Dendritic cell treated with granulocyte-macrophage colony-stimulating factor and Interleukin-4, amounts not matched to agents 40 ng/mL and 50 ng/mL, for 4 days (primary cell): ENCODE results near the gene LMBR1.

Source experiments
- H3K27ac Mint-ChIP-seq: one replicate; pipeline ENCODE4 v1.8.0; 2022; ENCODE audit warnings: mild to moderate bottlenecking, mixed read lengths
- H3K27me3 Mint-ChIP-seq: one replicate; pipeline ENCODE4 v1.8.0; 2022; ENCODE audit warnings: mild to moderate bottlenecking, mixed read lengths
- H3K36me3 Mint-ChIP-seq: one replicate; pipeline ENCODE4 v1.8.0; 2022; ENCODE audit warnings: low read depth, mixed read lengths
- H3K4me1 Mint-ChIP-seq: one replicate; pipeline ENCODE4 v1.8.0; 2022; ENCODE audit warnings: low read depth, mixed read lengths
- H3K4me3 Mint-ChIP-seq: one replicate; pipeline ENCODE4 v1.8.0; 2022; ENCODE audit warnings: mild to moderate bottlenecking, moderate library complexity, mixed read lengths
- H3K9me3 Mint-ChIP-seq: one replicate; pipeline ENCODE4 v1.8.0; 2022; ENCODE audit warnings: mixed read lengths
- intact Hi-C: fragments of 100-400 bp; cut with micrococcal nuclease; formaldehyde crosslinking; loops from one replicate; pipeline ENCODE4 v1.15.0; 2022

The LMBR1 gene

DNA sequence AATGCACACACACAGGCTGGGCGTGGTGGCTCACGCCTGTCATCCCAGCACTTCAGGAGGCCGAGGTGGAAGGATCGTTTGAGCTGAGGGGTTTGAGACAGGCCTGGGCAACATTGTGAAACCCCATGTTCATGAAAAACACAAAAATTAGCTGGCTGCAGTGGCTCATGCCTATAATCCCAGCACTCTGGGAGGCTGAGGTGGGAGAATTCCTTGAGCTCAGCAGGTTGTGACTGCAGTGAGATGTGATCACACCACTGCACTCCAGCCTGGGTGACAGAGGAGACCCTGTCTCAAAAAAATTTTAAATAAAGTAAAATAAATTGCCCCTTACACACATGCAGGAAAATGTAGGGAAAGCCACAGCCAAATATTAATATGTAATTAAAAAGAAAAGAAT lies 208.3 kb downstream of the LMBR1 start:
- H3K9me3 Mint-ChIP-seq = no peaks in the 10 kb centered on the region
- no peak overlapping the region for H3K27ac Mint-ChIP-seq
- no peak overlapping the region for H3K4me3 Mint-ChIP-seq
- no peaks in the 10 kb centered on the region for H3K4me1 Mint-ChIP-seq
- H3K27me3 Mint-ChIP-seq = no peaks in the 10 kb centered on the region
- intact Hi-C loops = no loop called here
- H3K36me3 Mint-ChIP-seq = peaks cover 35% of the 10 kb centered on the region

GRCh38 chr7:156684251-156684650 lies 208.7 kb downstream of the LMBR1 start:
- no peaks in the 10 kb centered on the region for H3K9me3 Mint-ChIP-seq
- intact Hi-C loops = no loop called here

GRCh38 chr7:156682928-156683327 lies 210.1 kb downstream of the LMBR1 start:
- peaks cover 53% of the 10 kb centered on the region for H3K36me3 Mint-ChIP-seq
- no peaks in the 10 kb centered on the region for H3K27me3 Mint-ChIP-seq
- no peak overlapping the region for H3K4me3 Mint-ChIP-seq
- H3K9me3 Mint-ChIP-seq = no peaks in the 10 kb centered on the region
- intact Hi-C loops = no loop called here
- no peaks in the 10 kb centered on the region for H3K4me1 Mint-ChIP-seq
- H3K27ac Mint-ChIP-seq = no peak overlapping the region

More at GRCh38 chr7:156684251-156684650, 208.7 kb downstream of the LMBR1 start:
- Mint-ChIP-seq H3K4me1 (no peaks in the 10 kb centered on the region), H3K27ac (no peak overlapping the region), H3K4me3 (no peak overlapping the region), H3K36me3 (peaks cover 40% of the 10 kb centered on the region), H3K27me3 (no peaks in the 10 kb centered on the region)

GRCh38 chr7:156680281-156680680 lies 212.7 kb downstream of the LMBR1 start:
- Mint-ChIP-seq H3K4me1 (no peaks in the 10 kb centered on the region), H3K36me3 (peaks cover 77% of the 10 kb centered on the region), H3K9me3 (no peaks in the 10 kb centered on the region), H3K27ac (no peak overlapping the region), H3K4me3 (no peak overlapping the region), H3K27me3 (no peaks in the 10 kb centered on the region)
- intact Hi-C loops = no loop called here

DNA sequence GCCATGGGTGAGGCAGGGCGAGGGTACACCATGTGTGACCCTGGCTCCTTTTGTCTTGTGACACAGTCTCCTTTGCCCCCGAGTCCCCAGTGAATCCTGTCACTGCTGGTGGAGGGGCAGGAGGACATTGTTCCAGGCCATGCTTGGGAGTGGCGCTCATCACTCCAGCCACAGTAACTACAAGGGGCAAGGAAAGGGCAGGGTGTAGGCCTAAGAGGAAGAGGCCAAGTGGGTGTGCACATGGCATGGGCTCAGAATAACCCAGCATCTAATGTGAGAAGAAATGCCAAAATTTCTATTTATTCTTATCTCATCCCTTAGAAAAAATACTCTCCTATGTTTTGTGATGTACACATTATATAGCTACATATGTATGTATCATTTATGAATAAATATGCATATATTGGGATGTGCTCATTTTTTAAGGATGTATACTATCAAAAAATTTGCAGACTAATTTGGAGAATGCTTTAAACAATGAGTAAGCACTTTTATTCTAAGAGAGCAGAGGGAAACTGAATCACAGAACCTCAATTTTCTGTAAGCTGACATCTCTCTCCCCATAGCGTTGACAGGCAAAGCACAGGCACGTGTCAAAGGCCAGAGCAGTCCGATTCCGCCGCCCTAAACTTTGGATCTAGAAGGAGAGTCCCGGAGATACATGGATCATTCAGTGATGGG lies 215.5 kb downstream of the LMBR1 start:
- Mint-ChIP-seq H3K27me3 (no peaks in the 10 kb centered on the region), H3K4me1 (no peaks in the 10 kb centered on the region), H3K9me3 (no peaks in the 10 kb centered on the region), H3K36me3 (peaks cover 82% of the 10 kb centered on the region), H3K4me3 (no peak overlapping the region), H3K27ac (no peak overlapping the region)
- intact Hi-C loops = no loop called here

DNA sequence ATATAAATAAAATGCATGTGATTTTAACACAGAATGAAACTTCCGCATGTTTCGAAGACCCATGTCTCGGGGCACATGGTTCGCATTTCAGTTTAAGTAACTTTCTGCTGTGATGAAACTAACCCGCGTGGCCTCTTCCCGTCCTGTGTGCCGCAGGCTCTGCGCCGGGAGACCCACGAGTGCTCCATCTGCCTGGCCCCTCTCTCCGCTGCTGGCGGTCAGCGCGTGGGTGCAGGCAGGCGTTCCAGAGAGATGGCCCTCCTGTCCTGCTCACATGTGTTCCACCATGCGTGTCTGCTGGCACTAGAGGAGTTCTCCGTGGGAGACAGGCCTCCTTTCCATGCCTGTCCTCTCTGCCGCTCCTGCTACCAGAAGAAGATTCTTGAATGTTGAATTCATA lies 216.7 kb downstream of the LMBR1 start:
- intact Hi-C loops = no loop called here
- Mint-ChIP-seq H3K9me3 (no peaks in the 10 kb centered on the region), H3K36me3 (peaks cover 76% of the 10 kb centered on the region), H3K4me1 (no peaks in the 10 kb centered on the region), H3K4me3 (no peak overlapping the region), H3K27me3 (no peaks in the 10 kb centered on the region), H3K27ac (no peak overlapping the region)

GRCh38 chr7:156675721-156676120 lies 217.3 kb downstream of the LMBR1 start:
- H3K4me3 Mint-ChIP-seq = no peak overlapping the region
- H3K27ac Mint-ChIP-seq = no peak overlapping the region
- peaks cover 81% of the 10 kb centered on the region for H3K36me3 Mint-ChIP-seq
- H3K27me3 Mint-ChIP-seq = no peaks in the 10 kb centered on the region
- no peaks in the 10 kb centered on the region for H3K9me3 Mint-ChIP-seq
- H3K4me1 Mint-ChIP-seq = no peaks in the 10 kb centered on the region
- intact Hi-C loops = no loop called here

- no peak overlapping the region for H3K27ac Mint-ChIP-seq
- no peaks in the 10 kb centered on the region for H3K9me3 Mint-ChIP-seq
- H3K27me3 Mint-ChIP-seq = no peaks in the 10 kb centered on the region
- H3K36me3 Mint-ChIP-seq = peaks cover 76% of the 10 kb centered on the region
- no peaks in the 10 kb centered on the region for H3K4me1 Mint-ChIP-seq
- no peak overlapping the region for H3K4me3 Mint-ChIP-seq
- intact Hi-C loops = no loop called here
Measured at GRCh38 chr7:156673902-156674301, 219.1 kb downstream of the LMBR1 start.

DNA sequence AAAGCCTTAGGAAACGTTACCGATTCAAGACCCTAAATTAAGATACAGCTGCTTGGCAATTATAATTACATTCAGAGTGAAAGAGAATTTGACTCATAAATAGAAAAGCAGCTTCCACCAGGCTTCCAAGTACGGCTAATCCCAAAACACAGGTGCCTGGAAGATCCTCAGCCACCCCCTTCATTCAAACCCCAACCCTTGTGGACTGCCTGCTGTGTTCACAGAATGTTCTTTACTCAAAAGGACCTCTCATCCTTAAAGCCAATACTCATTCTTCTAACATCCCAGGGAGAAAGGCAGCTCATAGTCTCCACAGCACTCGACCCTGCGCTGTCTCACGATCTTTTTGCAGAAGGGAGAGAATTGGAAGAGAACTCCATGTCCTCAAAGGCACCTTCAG lies 219.5 kb downstream of the LMBR1 start:
- Mint-ChIP-seq H3K9me3 (no peaks in the 10 kb centered on the region), H3K27me3 (no peaks in the 10 kb centered on the region), H3K4me1 (no peaks in the 10 kb centered on the region), H3K4me3 (no peak overlapping the region), H3K27ac (no peak overlapping the region), H3K36me3 (peaks cover 76% of the 10 kb centered on the region)
- intact Hi-C loops = no loop called here

DNA sequence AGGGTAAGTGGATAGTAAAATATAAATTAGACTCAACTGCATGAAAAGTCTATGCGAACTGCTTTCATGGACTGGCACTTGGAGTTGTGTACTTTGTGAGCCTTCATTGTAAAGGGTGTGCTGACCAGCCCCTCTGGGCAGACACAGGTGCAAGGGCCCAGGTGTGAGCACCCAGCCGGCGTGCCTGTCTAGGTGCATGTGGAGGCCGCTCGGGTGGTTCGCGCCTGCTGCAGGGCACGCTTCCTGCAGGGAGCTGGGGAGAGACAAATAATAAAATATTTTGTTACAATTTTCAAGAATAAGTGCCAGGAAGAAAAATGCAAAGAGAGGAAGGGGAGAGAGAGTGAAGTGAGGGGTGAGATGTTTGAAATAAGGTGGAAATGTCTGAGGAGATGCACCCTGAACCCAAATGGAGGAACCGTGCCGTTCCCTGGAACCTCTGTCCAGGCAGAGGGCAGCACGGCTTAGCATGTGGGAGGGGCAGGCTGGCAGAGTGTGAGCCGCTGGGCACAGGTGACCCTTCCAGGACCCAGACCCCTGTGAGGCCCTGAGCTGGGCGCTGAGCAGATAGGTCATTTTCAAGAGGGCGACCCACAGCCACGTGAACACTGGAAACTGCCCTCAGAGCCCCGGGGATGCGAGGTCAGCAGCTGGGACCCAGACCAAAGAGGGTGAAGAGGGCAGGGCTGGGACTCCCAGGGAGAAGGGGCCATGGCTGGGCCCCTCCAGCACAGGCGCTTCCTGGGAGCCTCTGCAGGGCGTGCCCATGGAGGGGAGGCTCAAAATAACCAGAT lies 223.8 kb downstream of the LMBR1 start:
- H3K36me3 Mint-ChIP-seq = peaks cover 43% of the 10 kb centered on the region
- no peak overlapping the region for H3K4me3 Mint-ChIP-seq
- intact Hi-C loops = no loop called here
- no peak overlapping the region for H3K27ac Mint-ChIP-seq
- H3K27me3 Mint-ChIP-seq = no peaks in the 10 kb centered on the region
- H3K4me1 Mint-ChIP-seq = no peaks in the 10 kb centered on the region
- H3K9me3 Mint-ChIP-seq = no peaks in the 10 kb centered on the region

DNA sequence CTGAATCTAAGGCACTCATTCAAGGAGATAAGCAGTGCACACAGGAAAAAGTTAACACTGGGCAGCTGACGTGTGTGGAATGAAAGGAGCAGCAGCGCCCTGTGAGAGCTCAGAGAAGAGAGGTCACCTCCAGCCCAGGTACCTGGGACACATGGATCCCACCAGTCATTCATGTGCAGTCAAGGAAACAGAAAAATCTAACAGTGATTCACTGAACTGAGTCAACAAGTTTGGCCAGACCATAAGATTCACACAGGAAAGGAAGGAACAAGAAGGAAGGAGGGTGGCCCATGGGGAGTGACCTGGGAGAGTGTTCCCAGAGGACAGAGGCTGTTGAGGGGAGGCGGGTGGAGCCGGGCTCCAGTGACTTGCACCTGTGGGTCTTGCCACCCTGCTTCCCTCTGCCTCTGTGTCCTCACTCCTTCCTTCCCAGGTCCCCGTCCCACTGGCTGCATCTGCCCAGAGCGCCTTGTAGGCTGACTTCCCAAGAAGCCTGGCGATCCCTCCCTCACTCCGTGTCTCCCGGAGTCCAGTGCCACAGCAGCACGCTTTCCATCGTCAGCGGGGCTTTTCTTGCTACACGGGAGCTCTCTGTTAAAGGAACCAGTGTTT lies 224.7 kb downstream of the LMBR1 start:
- Mint-ChIP-seq H3K9me3 (no peaks in the 10 kb centered on the region), H3K27me3 (no peaks in the 10 kb centered on the region), H3K27ac (no peak overlapping the region), H3K4me1 (no peaks in the 10 kb centered on the region), H3K4me3 (no peak overlapping the region), H3K36me3 (peaks cover 34% of the 10 kb centered on the region)
- intact Hi-C loops = no loop called here

- Mint-ChIP-seq H3K27ac (no peak overlapping the region), H3K4me1 (no peaks in the 10 kb centered on the region), H3K27me3 (no peaks in the 10 kb centered on the region), H3K9me3 (no peaks in the 10 kb centered on the region), H3K36me3 (peaks cover 34% of the 10 kb centered on the region), H3K4me3 (no peak overlapping the region)
- intact Hi-C loops = no loop called here
Measured at GRCh38 chr7:156667110-156667426, 225.9 kb downstream of the LMBR1 start.

DNA sequence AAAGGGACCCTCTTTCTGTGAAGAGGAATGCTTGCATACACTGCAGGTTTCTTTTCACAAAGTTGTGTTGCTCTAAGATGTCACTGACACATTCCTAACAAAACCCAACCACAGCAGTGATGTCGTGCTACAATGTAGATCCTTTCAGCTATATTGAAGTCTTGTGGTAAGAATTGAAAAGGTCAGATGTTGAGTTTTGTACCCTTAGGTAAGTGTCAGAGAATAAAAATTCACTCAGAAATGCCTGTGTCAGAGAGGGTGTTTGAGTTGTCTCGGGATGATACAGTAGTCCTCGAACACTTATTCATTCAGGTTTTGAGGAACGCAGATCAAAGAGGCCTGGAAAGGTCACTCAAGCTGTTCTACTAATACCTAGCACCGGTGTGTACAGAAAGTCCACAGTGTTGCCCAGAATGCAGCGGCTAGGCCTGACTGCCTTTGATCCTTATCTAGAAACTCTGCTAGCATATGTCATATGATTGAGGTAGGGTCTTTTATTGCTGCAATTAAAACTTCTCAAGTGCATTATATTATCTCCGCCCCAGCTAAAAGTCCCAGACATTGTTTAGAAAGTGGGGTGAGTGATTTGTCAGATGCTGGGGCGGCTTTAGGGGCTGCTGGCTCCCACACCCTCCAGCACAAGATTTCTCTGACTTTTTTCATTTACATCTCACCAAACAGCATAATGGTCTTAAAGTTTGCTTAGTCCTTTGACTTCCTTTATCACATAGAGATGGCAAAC lies 226.4 kb downstream of the LMBR1 start:
- intact Hi-C loops = no loop called here
- H3K9me3 Mint-ChIP-seq = no peaks in the 10 kb centered on the region
- H3K27ac Mint-ChIP-seq = no peak overlapping the region
- no peak overlapping the region for H3K4me3 Mint-ChIP-seq
- H3K36me3 Mint-ChIP-seq = peaks cover 32% of the 10 kb centered on the region
- H3K27me3 Mint-ChIP-seq = no peaks in the 10 kb centered on the region
- H3K4me1 Mint-ChIP-seq = no peaks in the 10 kb centered on the region

- Mint-ChIP-seq H3K27me3 (peaks cover 3% of the 10 kb centered on the region), H3K4me1 (no peaks in the 10 kb centered on the region), H3K9me3 (no peaks in the 10 kb centered on the region), H3K4me3 (no peak overlapping the region), H3K36me3 (peaks cover 20% of the 10 kb centered on the region), H3K27ac (no peak overlapping the region)
- intact Hi-C loops = no loop called here
Measured at GRCh38 chr7:156665101-156665500, 227.9 kb downstream of the LMBR1 start.
